ENCODE measurements around the gene CCL1. TPM values are rescaled to one million over a fixed set of nuclear protein-coding genes. Genes with fewer than 3 reads are reported as not detected.

Gene CCL1
- total and polyA plus RNA-seq, 2 experiments from 2014 or later, result not detected

DNA sequence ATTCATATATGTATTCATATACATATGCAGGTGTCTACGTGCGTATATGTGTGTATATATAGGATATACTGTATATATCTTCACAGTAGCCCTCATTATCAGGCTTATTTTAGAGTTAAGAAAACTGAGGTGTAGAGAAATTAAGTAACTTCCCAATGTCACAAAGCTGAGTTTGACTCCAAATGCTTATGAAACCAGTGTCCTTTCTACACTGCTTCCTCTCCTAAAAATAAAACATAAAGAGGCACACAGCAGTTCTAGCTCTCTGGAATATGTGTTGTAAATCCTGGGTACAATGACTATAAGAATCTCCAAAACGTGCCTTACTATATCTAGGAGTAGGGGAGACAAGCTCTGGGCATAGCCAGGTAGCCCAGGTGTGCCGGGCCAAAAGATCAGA, 40.0 kb upstream of the CCL1 start:
- no peaks in the 10 kb centered on the region for H3K79me2 ChIP-seq (replicated peaks; ENCODE audit: insufficient read depth)
- H3K4me3 Mint-ChIP-seq, result no peak overlapping the region
- H3K4me2 ChIP-seq, result no peak overlapping the region
- H3F3A ChIP-seq (replicated peaks; ENCODE audit: low read depth), result no peaks in the 10 kb centered on the region
- peaks cover 9% of the 10 kb centered on the region for H3K4me1 Mint-ChIP-seq
- 0 out of 2 replicates have a peak, but pooled peaks cover 4% of the 10 kb centered on the region for H3K4me1 ChIP-seq (ENCODE audit: insufficient read depth)
- no peaks in the 10 kb centered on the region for H3K36me3 Mint-ChIP-seq (ENCODE audit: low read depth)
- H3K9me2 ChIP-seq (ENCODE audit: insufficient read depth), result peaks cover 4% of the 10 kb centered on the region; the same call in 1 of the 2 replicates
- TF ChIP-seq ZNF331 (CRISPR knock-in tag; IDR thresholded peaks at IDR 0.05; ENCODE audit: low read depth) (no peak), NANOG (IDR thresholded peaks at IDR 0.05; ENCODE audit: borderline replicate concordance) (no peak), CREB1 (CRISPR knock-in tag; IDR thresholded peaks at IDR 0.05; ENCODE audit: low read depth) (no peak)
- TF ChIP-seq, protein P1, sequence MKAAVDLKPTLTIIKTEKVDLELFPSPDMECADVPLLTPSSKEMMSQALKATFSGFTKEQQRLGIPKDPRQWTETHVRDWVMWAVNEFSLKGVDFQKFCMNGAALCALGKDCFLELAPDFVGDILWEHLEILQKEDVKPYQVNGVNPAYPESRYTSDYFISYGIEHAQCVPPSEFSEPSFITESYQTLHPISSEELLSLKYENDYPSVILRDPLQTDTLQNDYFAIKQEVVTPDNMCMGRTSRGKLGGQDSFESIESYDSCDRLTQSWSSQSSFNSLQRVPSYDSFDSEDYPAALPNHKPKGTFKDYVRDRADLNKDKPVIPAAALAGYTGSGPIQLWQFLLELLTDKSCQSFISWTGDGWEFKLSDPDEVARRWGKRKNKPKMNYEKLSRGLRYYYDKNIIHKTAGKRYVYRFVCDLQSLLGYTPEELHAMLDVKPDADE (IDR thresholded peaks at IDR 0.05), result no peak
- TF ChIP-seq, protein P2, sequence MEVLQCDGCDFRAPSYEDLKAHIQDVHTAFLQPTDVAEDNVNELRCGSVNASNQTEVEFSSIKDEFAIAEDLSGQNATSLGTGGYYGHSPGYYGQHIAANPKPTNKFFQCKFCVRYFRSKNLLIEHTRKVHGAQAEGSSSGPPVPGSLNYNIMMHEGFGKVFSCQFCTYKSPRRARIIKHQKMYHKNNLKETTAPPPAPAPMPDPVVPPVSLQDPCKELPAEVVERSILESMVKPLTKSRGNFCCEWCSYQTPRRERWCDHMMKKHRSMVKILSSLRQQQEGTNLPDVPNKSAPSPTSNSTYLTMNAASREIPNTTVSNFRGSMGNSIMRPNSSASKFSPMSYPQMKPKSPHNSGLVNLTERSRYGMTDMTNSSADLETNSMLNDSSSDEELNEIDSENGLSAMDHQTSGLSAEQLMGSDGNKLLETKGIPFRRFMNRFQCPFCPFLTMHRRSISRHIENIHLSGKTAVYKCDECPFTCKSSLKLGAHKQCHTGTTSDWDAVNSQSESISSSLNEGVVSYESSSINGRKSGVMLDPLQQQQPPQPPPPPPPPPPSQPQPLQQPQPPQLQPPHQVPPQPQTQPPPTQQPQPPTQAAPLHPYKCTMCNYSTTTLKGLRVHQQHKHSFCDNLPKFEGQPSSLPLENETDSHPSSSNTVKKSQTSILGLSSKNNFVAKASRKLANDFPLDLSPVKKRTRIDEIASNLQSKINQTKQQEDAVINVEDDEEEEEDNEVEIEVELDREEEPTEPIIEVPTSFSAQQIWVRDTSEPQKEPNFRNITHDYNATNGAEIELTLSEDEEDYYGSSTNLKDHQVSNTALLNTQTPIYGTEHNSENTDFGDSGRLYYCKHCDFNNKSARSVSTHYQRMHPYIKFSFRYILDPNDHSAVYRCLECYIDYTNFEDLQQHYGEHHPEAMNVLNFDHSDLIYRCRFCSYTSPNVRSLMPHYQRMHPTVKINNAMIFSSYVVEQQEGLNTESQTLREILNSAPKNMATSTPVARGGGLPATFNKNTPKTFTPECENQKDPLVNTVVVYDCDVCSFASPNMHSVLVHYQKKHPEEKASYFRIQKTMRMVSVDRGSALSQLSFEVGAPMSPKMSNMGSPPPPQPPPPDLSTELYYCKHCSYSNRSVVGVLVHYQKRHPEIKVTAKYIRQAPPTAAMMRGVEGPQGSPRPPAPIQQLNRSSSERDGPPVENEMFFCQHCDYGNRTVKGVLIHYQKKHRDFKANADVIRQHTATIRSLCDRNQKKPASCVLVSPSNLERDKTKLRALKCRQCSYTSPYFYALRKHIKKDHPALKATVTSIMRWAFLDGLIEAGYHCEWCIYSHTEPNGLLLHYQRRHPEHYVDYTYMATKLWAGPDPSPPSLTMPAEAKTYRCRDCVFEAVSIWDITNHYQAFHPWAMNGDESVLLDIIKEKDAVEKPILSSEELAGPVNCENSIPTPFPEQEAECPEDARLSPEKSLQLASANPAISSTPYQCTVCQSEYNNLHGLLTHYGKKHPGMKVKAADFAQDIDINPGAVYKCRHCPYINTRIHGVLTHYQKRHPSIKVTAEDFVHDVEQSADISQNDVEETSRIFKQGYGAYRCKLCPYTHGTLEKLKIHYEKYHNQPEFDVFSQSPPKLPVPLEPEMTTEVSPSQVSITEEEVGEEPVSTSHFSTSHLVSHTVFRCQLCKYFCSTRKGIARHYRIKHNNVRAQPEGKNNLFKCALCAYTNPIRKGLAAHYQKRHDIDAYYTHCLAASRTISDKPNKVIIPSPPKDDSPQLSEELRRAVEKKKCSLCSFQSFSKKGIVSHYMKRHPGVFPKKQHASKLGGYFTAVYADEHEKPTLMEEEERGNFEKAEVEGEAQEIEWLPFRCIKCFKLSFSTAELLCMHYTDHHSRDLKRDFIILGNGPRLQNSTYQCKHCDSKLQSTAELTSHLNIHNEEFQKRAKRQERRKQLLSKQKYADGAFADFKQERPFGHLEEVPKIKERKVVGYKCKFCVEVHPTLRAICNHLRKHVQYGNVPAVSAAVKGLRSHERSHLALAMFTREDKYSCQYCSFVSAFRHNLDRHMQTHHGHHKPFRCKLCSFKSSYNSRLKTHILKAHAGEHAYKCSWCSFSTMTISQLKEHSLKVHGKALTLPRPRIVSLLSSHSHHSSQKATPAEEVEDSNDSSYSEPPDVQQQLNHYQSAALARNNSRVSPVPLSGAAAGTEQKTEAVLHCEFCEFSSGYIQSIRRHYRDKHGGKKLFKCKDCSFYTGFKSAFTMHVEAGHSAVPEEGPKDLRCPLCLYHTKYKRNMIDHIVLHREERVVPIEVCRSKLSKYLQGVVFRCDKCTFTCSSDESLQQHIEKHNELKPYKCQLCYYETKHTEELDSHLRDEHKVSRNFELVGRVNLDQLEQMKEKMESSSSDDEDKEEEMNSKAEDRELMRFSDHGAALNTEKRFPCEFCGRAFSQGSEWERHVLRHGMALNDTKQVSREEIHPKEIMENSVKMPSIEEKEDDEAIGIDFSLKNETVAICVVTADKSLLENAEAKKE (CRISPR knock-in tag; IDR thresholded peaks at IDR 0.05), result no peak
- H3K27ac Mint-ChIP-seq, result no peak overlapping the region
- H2AFZ ChIP-seq, result no peak overlapping the region
- peaks cover 1% of the 10 kb centered on the region for H3K27me3 Mint-ChIP-seq (ENCODE audit: insufficient read depth, low read depth, poor library complexity)
- DNase-seq (ENCODE audit: low spot score) (no peak), ATAC-seq (no peak)
- no peak overlapping the region for H3K4me3 ChIP-seq
- no peaks in the 10 kb centered on the region for H3K36me3 ChIP-seq (ENCODE audit: insufficient read depth)
- H3K9me3 Mint-ChIP-seq, result no peaks in the 10 kb centered on the region
- H4K20me1 ChIP-seq (replicated peaks; ENCODE audit: insufficient read depth), result no peaks in the 10 kb centered on the region
- peaks cover 7% of the 10 kb centered on the region for H3K27me3 ChIP-seq (ENCODE audit: insufficient read depth)
- H3K27ac ChIP-seq (ENCODE audit: low read depth), result no peak overlapping the region

DNA sequence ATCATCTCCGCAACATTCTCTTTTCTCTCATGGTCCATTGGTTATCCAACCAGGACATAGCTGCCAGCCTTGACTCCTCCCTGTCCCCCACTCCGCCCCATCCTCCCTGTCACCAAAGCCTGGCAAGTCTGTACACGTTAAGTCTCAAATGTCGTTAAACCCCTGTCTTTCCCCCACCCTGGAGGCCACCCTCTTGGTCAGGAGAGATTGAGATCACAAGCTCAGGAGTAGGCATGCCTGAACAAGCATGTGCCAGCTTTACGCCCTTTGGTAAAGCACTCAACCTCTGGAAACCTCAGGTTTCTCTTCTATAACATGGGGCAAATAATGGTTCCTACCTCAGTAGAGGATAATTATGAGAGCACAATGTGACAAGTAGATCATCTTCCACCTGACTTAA, 38.1 kb upstream of the CCL1 start:
- Mint-ChIP-seq H3K27me3 (ENCODE audit: insufficient read depth, low read depth, poor library complexity) (no peaks in the 10 kb centered on the region), H3K4me1 (peaks cover 21% of the 10 kb centered on the region), H3K4me3 (no peak overlapping the region), H3K36me3 (ENCODE audit: low read depth) (no peaks in the 10 kb centered on the region), H3K9me3 (no peaks in the 10 kb centered on the region), H3K27ac (no peak overlapping the region)
- H4K20me1 ChIP-seq (replicated peaks; ENCODE audit: insufficient read depth), result no peaks in the 10 kb centered on the region
- TF ChIP-seq ZNF114 (CRISPR knock-in tag; IDR thresholded peaks at IDR 0.05), result no peak
- no peak for TF ChIP-seq CREB1 (CRISPR knock-in tag; IDR thresholded peaks at IDR 0.05; ENCODE audit: low read depth)
- no peaks in the 10 kb centered on the region for H3K27me3 ChIP-seq (ENCODE audit: insufficient read depth)
- no peaks in the 10 kb centered on the region for H3K36me3 ChIP-seq (ENCODE audit: insufficient read depth)
- no peak overlapping the region for H3K4me2 ChIP-seq
- DNase-seq (ENCODE audit: low spot score), result no peak
- no peaks in the 10 kb centered on the region for H3F3A ChIP-seq (replicated peaks; ENCODE audit: low read depth)
- no peak overlapping the region for H2AFZ ChIP-seq
- H3K9me2 ChIP-seq (ENCODE audit: insufficient read depth), result no peaks in the 10 kb centered on the region
- H3K4me3 ChIP-seq, result no peak overlapping the region
- H3K4me1 ChIP-seq (ENCODE audit: insufficient read depth), result peaks cover 10% of the 10 kb centered on the region
- H3K79me2 ChIP-seq (replicated peaks; ENCODE audit: insufficient read depth), result no peaks in the 10 kb centered on the region
- ATAC-seq, result no peak
- no peak overlapping the region for H3K27ac ChIP-seq (ENCODE audit: low read depth)
